SJCRH30 (cell line): Measurements from ENCODE around the gene C1QTNF5. TPM values are rescaled to one million over a fixed set of nuclear protein-coding genes. Genes with fewer than 3 reads are reported as not detected.

Experiments
- DNase-seq, 2 experiments: peaks; one replicate each; pipeline ENCODE4 v3.0.0-alpha.2; 2015 to 2020
- H3K27ac ChIP-seq: fragments of 250-450 bp; sonication (Bioruptor Pico); 2 replicates; pipeline ENCODE4 v1.5.1; 2020; ENCODE audit warnings: mild to moderate bottlenecking, moderate library complexity
- H3K27me3 ChIP-seq: fragments of 250-450 bp; sonication (Bioruptor Pico); 2 replicates; pipeline ENCODE4 v1.5.1; 2020; ENCODE audit warnings: mild to moderate bottlenecking, moderate library complexity
- H3K36me3 ChIP-seq: fragments of 250-450 bp; sonication (Bioruptor Pico); 2 replicates; pipeline ENCODE4 v1.5.1; 2020; ENCODE audit warnings: mild to moderate bottlenecking, moderate library complexity
- H3K4me1 ChIP-seq: fragments of 250-450 bp; sonication (Bioruptor Pico); 2 replicates; pipeline ENCODE4 v1.5.1; 2020; ENCODE audit warnings: mild to moderate bottlenecking, moderate library complexity
- H3K4me3 ChIP-seq: fragments of 250-450 bp; sonication (Bioruptor Pico); 2 replicates; pipeline ENCODE4 v1.5.1; 2020; ENCODE audit warnings: mild to moderate bottlenecking, moderate library complexity
- H3K9me3 ChIP-seq: fragments of 250-450 bp; sonication (Bioruptor Pico); replicated peaks from 2 replicates; pipeline ENCODE4 v1.5.1; 2020; ENCODE audit warnings: mild to moderate bottlenecking, moderate library complexity
- total RNA-seq: library from RNA; depleted of rRNA; stranded (reverse); fragments of >200 nt; shearing (Covaris generic); gene quantifications from 2 replicates; pipeline ENCODE4 v1.2.3, GENCODE V29; 2014

The C1QTNF5 gene
- total RNA-seq, 1 experiment from 2014 or later, result 0.85 TPM

DNA sequence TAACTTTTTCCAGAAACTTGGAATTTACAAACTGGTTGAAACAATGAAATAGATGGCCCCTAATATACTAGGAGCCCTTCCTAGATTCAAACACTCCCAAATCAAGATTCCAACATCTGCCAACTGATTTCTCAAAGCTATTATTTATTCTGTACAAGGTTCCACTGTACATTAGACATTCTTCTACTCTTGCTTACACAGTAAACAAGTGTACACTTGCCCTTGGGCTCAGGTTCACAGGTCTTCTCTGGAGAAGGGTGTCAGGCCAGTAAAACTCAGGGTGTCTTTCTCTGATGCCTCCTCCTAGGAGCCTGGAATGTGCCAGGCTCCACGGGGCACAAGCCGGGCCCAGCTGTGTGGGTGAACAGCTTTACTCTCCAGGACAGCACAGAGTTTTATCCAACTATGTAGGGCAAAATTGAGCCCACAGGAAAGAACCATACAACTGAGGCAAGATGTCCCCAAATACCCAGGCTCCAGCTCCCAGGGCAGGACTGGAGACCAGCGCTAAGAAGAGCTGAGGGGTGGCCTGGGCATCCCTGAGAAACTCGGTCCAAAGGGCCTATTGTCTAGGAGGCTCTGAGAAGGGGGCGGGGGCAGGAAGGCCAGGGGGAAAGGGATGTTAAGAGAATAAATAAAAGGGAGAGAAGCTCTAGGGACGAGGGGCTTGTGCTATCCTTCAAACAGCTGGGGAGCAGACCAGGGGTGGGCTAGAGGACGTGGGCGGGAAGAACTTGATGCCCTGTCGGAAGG is 14.6 kb upstream of the C1QTNF5 start:
- H3K4me1 ChIP-seq, result peaks cover 10% of the 10 kb centered on the region
- no peak overlapping the region for H3K27ac ChIP-seq
- H3K4me3 ChIP-seq, result no peak overlapping the region
- DNase-seq, result no peak
- no peaks in the 10 kb centered on the region for H3K9me3 ChIP-seq
- 0 out of 2 replicates have a peak, but pooled peaks cover 2% of the 10 kb centered on the region for H3K36me3 ChIP-seq
- no peaks in the 10 kb centered on the region for H3K27me3 ChIP-seq

DNA sequence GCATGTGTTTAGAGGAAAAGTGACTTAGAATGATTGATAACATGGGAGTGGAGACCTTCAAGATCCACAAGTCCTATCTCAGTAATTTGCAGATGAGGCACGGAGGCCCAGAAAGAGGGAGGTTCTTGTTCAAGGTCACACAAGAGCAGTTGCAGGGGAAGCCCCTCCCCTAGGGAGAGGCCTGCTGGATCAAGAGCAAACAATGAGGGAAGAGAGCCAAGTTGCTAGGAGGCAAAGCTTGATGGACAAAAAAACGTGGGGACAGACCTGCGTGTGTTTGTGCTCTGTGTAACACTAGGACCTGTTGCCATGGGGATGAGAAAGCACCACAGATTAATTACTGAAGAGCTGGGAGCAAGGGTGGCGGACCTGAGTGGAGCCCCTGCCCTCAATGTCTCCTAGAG is 12.2 kb upstream of the C1QTNF5 start:
- no peak overlapping the region for H3K27ac ChIP-seq
- H3K36me3 ChIP-seq, result no peaks in the 10 kb centered on the region
- no peak overlapping the region for H3K4me3 ChIP-seq
- DNase-seq, result peak; percentile 42 to 63
- no peaks in the 10 kb centered on the region for H3K9me3 ChIP-seq
- H3K4me1 ChIP-seq, result peaks cover 7% of the 10 kb centered on the region
- no peaks in the 10 kb centered on the region for H3K27me3 ChIP-seq

GRCh38 chr11:119351232-119351631 is 10.5 kb upstream of the C1QTNF5 start:
- no peak for DNase-seq
- no peaks in the 10 kb centered on the region for H3K27me3 ChIP-seq

DNA sequence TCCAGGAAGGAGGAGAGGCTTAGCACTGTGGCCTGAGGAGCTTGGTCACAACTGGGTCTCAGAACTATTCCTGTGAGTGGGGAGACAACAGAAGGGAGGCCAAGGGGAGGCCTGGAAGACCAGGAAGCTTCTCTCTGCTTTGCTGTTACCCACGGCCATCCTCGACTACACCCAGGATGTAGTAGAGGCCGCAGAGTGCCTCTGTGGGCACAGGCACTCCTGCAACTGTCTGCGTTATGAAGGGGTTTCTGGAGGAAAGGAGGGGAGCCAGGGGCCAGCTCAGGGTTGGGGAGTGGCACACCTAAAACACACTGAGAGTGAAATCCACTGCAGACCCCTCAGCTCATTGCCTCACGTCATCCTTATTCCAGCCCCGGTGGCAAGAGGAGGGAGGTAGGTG is 9.6 kb upstream of the C1QTNF5 start:
- Histone ChIP-seq H3K4me3 (no peak overlapping the region), H3K9me3 (no peaks in the 10 kb centered on the region), H3K27me3 (no peaks in the 10 kb centered on the region), H3K27ac (no peak overlapping the region), H3K36me3 (no peaks in the 10 kb centered on the region), H3K4me1 (peaks cover 11% of the 10 kb centered on the region)
- no peak for DNase-seq

More at GRCh38 chr11:119351232-119351631, 10.5 kb upstream of the C1QTNF5 start:
- H3K36me3 ChIP-seq, result no peaks in the 10 kb centered on the region
- H3K4me1 ChIP-seq, result peaks cover 11% of the 10 kb centered on the region
- no peaks in the 10 kb centered on the region for H3K9me3 ChIP-seq
- no peak overlapping the region for H3K4me3 ChIP-seq
- H3K27ac ChIP-seq, result no peak overlapping the region

- Histone ChIP-seq H3K27ac (no peak overlapping the region), H3K36me3 (no peaks in the 10 kb centered on the region), H3K4me3 (no peak overlapping the region), H3K9me3 (no peaks in the 10 kb centered on the region), H3K27me3 (no peaks in the 10 kb centered on the region), H3K4me1 (peaks cover 8% of the 10 kb centered on the region)
- DNase-seq, result peak in 1 of 2 experiments; percentile 34
Measured at GRCh38 chr11:119347940-119348605, 7.4 kb upstream of the C1QTNF5 start.

- H3K27me3 ChIP-seq, result no peaks in the 10 kb centered on the region
Measured at GRCh38 chr11:119347242-119347641, 6.6 kb upstream of the C1QTNF5 start.

DNA sequence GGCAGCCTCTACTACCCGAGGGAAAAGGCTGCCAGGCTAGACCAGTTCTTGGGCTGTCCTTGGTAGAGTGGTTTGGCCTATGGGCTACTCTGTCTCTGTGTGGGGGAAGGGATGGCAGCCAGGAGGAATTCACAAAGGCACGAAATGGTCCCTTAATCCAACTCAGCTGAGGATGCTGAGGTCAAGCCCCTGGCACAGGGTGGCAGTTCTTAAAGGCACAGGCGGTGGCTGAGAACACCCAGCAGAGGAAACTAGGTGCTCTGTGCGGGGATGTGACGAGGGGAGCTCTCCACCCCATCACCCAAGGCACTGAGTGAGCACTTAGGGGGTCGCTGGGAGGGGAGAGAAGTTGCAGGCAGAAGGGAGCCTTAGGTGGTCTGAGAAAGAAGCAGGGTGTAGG is 5.9 kb upstream of the C1QTNF5 start, which contains the start of gene MFRP:
TSS of gene MFRP (minus strand) at position 101 of the 400 bp plus-strand sequence. CDS start 192 bp downstream, outside the sequence.
- no peaks in the 10 kb centered on the region for H3K27me3 ChIP-seq
- no peak within 1 kb of the TSS for H3K4me3 ChIP-seq
- H3K36me3 ChIP-seq, result no peaks in the 10 kb centered on the region
- no peak within 1 kb of the TSS for H3K27ac ChIP-seq
- no peak for DNase-seq
- no peaks in the 10 kb centered on the region for H3K9me3 ChIP-seq
- H3K4me1 ChIP-seq, result 0 out of 2 replicates have a peak, but pooled peaks cover 4% of the 10 kb centered on the region

More at GRCh38 chr11:119347242-119347641, 6.6 kb upstream of the C1QTNF5 start:
- no peak for DNase-seq
- Histone ChIP-seq H3K9me3 (no peaks in the 10 kb centered on the region), H3K4me1 (0 out of 2 replicates have a peak, but pooled peaks cover 4% of the 10 kb centered on the region), H3K36me3 (no peaks in the 10 kb centered on the region), H3K27ac (no peak overlapping the region), H3K4me3 (no peak overlapping the region)

DNA sequence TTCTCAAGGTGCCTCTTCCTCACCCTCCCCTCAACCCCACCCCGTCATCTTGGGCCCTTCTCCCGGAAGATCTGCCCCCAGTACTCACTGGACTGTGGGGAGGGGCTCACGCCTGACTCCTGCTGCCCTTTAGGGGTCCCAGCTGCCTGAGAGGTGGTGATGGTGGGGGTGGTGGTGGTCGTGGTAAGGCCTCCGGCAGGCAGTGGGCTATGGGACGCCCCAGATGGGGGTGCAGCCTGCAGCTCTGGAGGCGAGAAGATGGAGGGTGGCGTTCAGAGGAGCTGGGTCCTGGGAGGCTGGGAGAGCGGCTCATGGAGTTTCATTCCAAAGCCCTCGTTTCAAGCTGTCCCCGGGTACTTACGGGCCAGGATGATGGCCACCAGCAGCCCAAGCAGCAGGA is 5.0 kb upstream of the C1QTNF5 start:
- Histone ChIP-seq H3K9me3 (no peaks in the 10 kb centered on the region), H3K27me3 (no peaks in the 10 kb centered on the region), H3K36me3 (no peaks in the 10 kb centered on the region), H3K27ac (no peak overlapping the region), H3K4me1 (0 out of 2 replicates have a peak, but pooled peaks cover 4% of the 10 kb centered on the region), H3K4me3 (no peak overlapping the region)
- no peak for DNase-seq

- Histone ChIP-seq H3K27ac (no peak overlapping the region), H3K27me3 (no peaks in the 10 kb centered on the region), H3K9me3 (no peaks in the 10 kb centered on the region), H3K4me3 (no peak overlapping the region), H3K36me3 (no peaks in the 10 kb centered on the region), H3K4me1 (0 out of 2 replicates have a peak, but pooled peaks cover 4% of the 10 kb centered on the region)
- DNase-seq, result no peak
Measured at GRCh38 chr11:119344291-119345010, 3.8 kb upstream of the C1QTNF5 start.

GRCh38 chr11:119343726-119344125 is 3.0 kb upstream of the C1QTNF5 start:
- no peaks in the 10 kb centered on the region for H3K9me3 ChIP-seq
- 0 out of 2 replicates have a peak, but pooled peaks cover 4% of the 10 kb centered on the region for H3K4me1 ChIP-seq
- no peak overlapping the region for H3K27ac ChIP-seq
- no peak for DNase-seq
- H3K36me3 ChIP-seq, result no peaks in the 10 kb centered on the region
- no peak overlapping the region for H3K4me3 ChIP-seq
- no peaks in the 10 kb centered on the region for H3K27me3 ChIP-seq

DNA sequence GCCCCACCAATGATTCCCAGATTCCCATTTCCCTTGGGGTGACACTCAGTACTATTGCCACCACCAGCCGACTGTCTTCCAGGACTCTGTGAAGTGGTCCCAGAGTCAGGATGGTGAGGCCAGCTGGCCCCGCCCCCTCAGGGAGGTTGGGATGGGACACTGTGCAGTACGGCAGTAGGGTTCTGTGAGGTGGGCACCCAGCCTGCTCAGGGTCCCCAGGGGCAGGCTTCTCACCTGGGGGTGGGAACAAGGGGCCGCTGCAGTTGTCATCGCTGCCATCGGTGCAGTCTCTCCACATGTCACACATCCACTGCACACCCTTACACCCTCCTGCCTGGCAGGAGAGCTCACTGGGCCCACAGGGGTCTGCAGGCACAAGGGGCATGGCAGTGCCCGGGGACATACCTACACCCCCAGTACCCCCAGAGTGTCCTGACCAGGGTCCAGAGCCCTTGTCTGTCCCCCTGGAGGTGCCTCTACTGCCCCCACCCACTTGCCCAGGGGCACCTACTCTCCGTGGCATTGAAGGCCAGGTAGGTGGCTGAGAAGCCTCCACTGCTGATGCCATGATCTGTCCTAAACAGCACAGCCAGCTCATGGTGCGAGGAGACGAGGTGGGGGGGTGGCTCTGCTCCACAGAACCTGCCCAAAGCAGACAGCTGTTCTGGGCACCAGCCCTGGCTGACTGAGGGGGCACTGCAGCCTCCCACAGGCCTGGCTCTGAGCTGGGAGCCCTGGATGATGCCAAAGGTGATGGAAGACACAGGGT is 1.9 kb upstream of the C1QTNF5 start:
- H3K9me3 ChIP-seq, result no peaks in the 10 kb centered on the region
- peaks cover 4% of the 10 kb centered on the region; the same call in 1 of the 2 replicates for H3K4me1 ChIP-seq
- no peak for DNase-seq

DNA sequence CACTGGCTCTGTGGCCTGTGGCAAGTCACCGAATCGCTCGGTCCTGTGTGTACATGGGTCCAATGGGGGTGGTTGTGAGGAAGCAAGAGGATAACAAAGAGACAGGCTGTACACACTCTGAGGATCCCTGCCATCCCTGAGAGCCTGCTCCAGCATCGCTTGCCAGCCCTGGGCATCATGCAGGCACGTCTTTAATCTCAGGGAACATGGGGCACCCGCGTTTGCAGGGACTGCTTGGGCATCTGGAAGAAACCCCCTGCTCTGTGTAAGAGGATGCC is 1.3 kb upstream of the C1QTNF5 start:
- no peaks in the 10 kb centered on the region for H3K36me3 ChIP-seq
- DNase-seq, result no peak
- no peak overlapping the region for H3K27ac ChIP-seq
- H3K27me3 ChIP-seq, result no peaks in the 10 kb centered on the region
- H3K4me1 ChIP-seq, result peaks cover 5% of the 10 kb centered on the region; the same call in 1 of the 2 replicates
- no peak overlapping the region for H3K4me3 ChIP-seq
- no peaks in the 10 kb centered on the region for H3K9me3 ChIP-seq

More for the DNA sequence above, 1.9 kb upstream of the C1QTNF5 start:
- no peaks in the 10 kb centered on the region for H3K36me3 ChIP-seq
- H3K27ac ChIP-seq, result no peak overlapping the region
- H3K27me3 ChIP-seq, result no peaks in the 10 kb centered on the region
- H3K4me3 ChIP-seq, result no peak overlapping the region

DNA sequence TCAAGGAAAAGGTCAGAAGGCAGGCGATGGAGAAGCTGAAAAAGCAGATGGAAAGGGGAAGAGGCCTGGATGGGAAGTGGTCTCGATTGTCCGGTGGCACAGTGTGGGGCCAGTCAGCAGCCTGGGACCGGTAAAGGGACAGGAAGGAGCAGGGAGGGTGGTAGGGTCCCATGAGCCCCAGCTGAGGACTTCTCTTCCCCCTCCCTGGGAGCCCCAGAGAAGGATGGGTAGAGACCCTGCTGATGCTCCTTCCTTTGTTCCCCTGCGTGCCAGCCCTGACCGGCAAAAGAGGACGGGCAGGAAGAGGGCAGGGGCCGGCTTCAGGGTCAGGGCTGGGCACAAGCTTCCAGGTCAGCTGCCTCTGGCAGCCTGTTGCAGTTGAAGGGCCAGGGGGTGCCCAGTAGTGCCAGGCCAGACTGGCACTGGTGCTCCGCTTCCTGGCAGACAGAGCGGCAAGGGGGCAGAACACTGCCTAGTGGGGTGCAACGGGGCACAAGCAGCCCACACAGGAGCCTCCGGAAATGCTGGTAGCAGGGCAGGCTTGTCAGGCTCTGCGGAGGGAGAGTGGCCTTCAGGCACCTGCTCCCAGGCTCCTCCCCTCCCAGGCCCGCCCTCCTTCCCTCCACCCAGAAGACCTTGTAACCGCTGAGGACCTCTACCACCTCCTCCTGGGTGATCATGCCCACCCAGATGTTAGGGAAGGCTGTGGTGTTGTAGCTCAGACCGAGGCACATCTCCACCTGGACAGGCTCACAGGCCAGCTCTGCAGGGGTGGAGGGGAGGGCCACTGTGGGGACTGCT is 739 bp upstream of the C1QTNF5 start:
- H3K27ac ChIP-seq, result no peak overlapping the region
- H3K4me3 ChIP-seq, result no peak overlapping the region
- no peaks in the 10 kb centered on the region for H3K36me3 ChIP-seq
- H3K27me3 ChIP-seq, result no peaks in the 10 kb centered on the region
- H3K9me3 ChIP-seq, result no peaks in the 10 kb centered on the region
- no peak for DNase-seq
- H3K4me1 ChIP-seq, result peaks cover 5% of the 10 kb centered on the region; the same call in 1 of the 2 replicates
